Hepatocyte (in vitro differentiated cells): Measurements from ENCODE around the gene SND1.

Source experiments
- EZH2 ChIP-seq: fragments of 200-600 bp; sonication (generic); IDR thresholded peaks from 2 replicates; pipeline ENCODE4 v1.6.1; 2016; ENCODE audit warnings: antibody characterized with exemption, mild to moderate bottlenecking, borderline replicate concordance
- EZH2phosphoT487 ChIP-seq: fragments of 200-600 bp; sonication (generic); IDR thresholded peaks from one replicate; pipeline ENCODE4 v1.6.1; 2018; ENCODE audit warnings: antibody characterized with exemption, mild to moderate bottlenecking, low read depth, moderate library complexity; ENCODE audit not compliant: unreplicated experiment, severe bottlenecking
- TF ChIP-seq, protein P1 (sequence below): fragments of 200-600 bp; sonication (generic); IDR thresholded peaks from 2 replicates; pipeline ENCODE4 v1.5.1; 2016; ENCODE audit warnings: antibody characterized with exemption, mild to moderate bottlenecking; ENCODE audit not compliant: poor library complexity

DNA sequence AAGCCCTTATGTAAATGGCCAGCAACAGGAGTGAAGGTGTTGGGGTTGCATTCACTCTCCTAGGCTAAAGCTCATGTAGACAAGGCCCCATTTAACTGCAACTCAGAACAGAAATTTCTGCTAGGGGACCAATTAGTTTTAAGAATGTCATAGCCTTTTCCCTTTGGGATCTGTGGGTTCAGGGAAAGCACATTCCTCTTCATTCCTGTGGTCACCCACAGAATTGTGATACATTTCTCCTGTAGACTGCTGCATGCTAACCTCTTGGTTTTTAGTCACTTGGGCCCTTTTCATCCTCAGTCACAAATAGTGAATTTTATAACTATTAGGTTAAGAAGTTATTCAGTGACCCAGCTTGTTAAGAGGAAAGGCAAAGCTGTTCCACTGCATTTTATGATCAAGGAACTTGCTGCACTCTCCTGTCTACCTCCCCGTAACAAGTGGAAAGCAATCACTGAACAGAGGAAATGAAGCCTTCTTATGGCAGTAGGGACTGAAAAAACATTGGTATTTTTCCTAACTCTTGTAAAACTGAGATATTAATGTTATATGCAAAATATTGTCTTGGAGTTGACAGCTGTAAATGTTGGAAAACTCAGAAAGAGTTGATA is 124.9 kb downstream of the SND1 start:
- TF ChIP-seq, protein P1, sequence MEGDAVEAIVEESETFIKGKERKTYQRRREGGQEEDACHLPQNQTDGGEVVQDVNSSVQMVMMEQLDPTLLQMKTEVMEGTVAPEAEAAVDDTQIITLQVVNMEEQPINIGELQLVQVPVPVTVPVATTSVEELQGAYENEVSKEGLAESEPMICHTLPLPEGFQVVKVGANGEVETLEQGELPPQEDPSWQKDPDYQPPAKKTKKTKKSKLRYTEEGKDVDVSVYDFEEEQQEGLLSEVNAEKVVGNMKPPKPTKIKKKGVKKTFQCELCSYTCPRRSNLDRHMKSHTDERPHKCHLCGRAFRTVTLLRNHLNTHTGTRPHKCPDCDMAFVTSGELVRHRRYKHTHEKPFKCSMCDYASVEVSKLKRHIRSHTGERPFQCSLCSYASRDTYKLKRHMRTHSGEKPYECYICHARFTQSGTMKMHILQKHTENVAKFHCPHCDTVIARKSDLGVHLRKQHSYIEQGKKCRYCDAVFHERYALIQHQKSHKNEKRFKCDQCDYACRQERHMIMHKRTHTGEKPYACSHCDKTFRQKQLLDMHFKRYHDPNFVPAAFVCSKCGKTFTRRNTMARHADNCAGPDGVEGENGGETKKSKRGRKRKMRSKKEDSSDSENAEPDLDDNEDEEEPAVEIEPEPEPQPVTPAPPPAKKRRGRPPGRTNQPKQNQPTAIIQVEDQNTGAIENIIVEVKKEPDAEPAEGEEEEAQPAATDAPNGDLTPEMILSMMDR: no peak
- TF ChIP-seq EZH2 (no peak), EZH2phosphoT487 (no peak)
